CD4-positive, alpha-beta T cell (primary cell): ENCODE data around the gene BMPR2. TPM values are rescaled to one million over a fixed set of nuclear protein-coding genes. Genes with fewer than 3 reads are reported as not detected.
"Not testable (repeated sequence)": the region's sequence is repeated elsewhere in the genome, so short reads cannot be mapped to it uniquely, and the experiment has no call there.

Source experiments
- ATAC-seq: fragments of 200-7000 bp; cut with Tn5 transposase; one replicate; pipeline ENCODE4 v1.10.0; 2022; ENCODE audit warnings: mild to moderate bottlenecking; ENCODE audit not compliant: poor library complexity
- CTCF ChIA-PET: fragments of 350-600 bp; sonication (Branson Sonifier 250); formaldehyde crosslinking; loops from one replicate; lab custom pipeline; 2021; ENCODE audit warnings: antibody characterized with exemption, inconsistent platforms; lab: Charles Lee
- POLR2A ChIA-PET: fragments of 350-600 bp; sonication (Branson Sonifier 250); formaldehyde crosslinking; loops from one replicate; lab custom pipeline; 2021; ENCODE audit warnings: antibody characterized with exemption, inconsistent platforms; lab: Charles Lee
- DNase-seq, 14 experiments: peaks; one replicate each; pipeline ENCODE4 v3.0.0-alpha.2; 2013 to 2020; ENCODE audit warnings: mixed read lengths in 2 of 14
- H3K27ac ChIP-seq, 2 donors: one replicate each; pipeline versions ENCODE4 v1.5.1 to v1.7.0; 2013; ENCODE audit warnings: low read length in 2 of 2, low read depth in 1 of 2, mild to moderate bottlenecking in 1 of 2
- H3K27me3 ChIP-seq, 2 experiments: 1 replicate in 1 of 2; 2 replicates in 1 of 2; pipeline versions ENCODE4 v1.6.1 to v1.7.0; 2013; ENCODE audit warnings: low read length in 2 of 2, control low read depth in 1 of 2, mild to moderate bottlenecking in 1 of 2, moderate library complexity in 1 of 2; ENCODE audit not compliant: insufficient read depth in 2 of 2, control insufficient read depth in 1 of 2
- H3K36me3 ChIP-seq: one replicate; pipeline ENCODE4 v1.6.1; 2013; ENCODE audit warnings: low read length, control low read depth; ENCODE audit not compliant: insufficient read depth
- H3K4me1 ChIP-seq: one replicate; pipeline ENCODE4 v1.6.1; 2013; ENCODE audit warnings: low read length, control low read depth; ENCODE audit not compliant: insufficient read depth
- H3K4me3 ChIP-seq: one replicate; pipeline ENCODE4 v1.5.1; 2013; ENCODE audit warnings: mild to moderate bottlenecking, low read length, moderate library complexity
- H3K9me3 ChIP-seq, 2 experiments: 1 replicate in 1 of 2; 2 replicates in 1 of 2; pipeline versions ENCODE4 v1.6.1 to v1.7.0; 2013; ENCODE audit warnings: low read length in 2 of 2, mild to moderate bottlenecking in 2 of 2, control low read depth in 1 of 2, moderate library complexity in 1 of 2; ENCODE audit not compliant: control insufficient read depth in 1 of 2, insufficient read depth in 1 of 2
- H3K27ac Mint-ChIP-seq: one replicate; pipeline ENCODE4 v1.8.0; 2020; ENCODE audit warnings: mixed read lengths
- H3K27me3 Mint-ChIP-seq: one replicate; pipeline ENCODE4 v1.8.0; 2021; ENCODE audit warnings: mixed read lengths
- H3K36me3 Mint-ChIP-seq: one replicate; pipeline ENCODE4 v1.8.0; 2021; ENCODE audit warnings: low read depth, mixed read lengths
- H3K4me1 Mint-ChIP-seq: one replicate; pipeline ENCODE4 v1.8.0; 2021; ENCODE audit warnings: low read depth, mixed read lengths
- H3K4me3 Mint-ChIP-seq: one replicate; pipeline ENCODE4 v1.8.0; 2020; ENCODE audit warnings: mild to moderate bottlenecking, mixed read lengths
- H3K9me3 Mint-ChIP-seq: one replicate; pipeline ENCODE4 v1.8.0; 2020; ENCODE audit warnings: mixed read lengths
- CTCF ChIP-seq: fragments of 200-600 bp; IDR thresholded peaks from one replicate; pipeline ENCODE4 v1.8.0; 2022; ENCODE audit warnings: antibody characterized with exemption, mild to moderate bottlenecking
- intact Hi-C, 2 experiments: fragments of 100-400 bp; cut with DNase I in 1 of 2; cut with micrococcal nuclease in 1 of 2; formaldehyde crosslinking; loops; one replicate each; pipeline versions ENCODE4 v1.15.1 to v1.9.0; 2023 to 2025; cut with DNase I, micrococcal nuclease
- total RNA-seq, 174 experiments: library from RNA in 2 of 174; stranded (reverse) in 2 of 174; gene quantifications; one replicate each; pipeline ENCODE4 v1.2.3 and lab custom pipeline; 2021 to 2026

Gene BMPR2
- total RNA-seq, 2 experiments from 2014 or later, result 12.7 to 12.8 TPM

GRCh38 chr2:202548240-202548639 is 172.1 kb downstream of the BMPR2 start:
- Mint-ChIP-seq H3K27me3 (no peaks in the 10 kb centered on the region), H3K9me3 (no peaks in the 10 kb centered on the region), H3K27ac (no peak overlapping the region), H3K4me1 (no peaks in the 10 kb centered on the region), H3K4me3 (no peak overlapping the region), H3K36me3 (peaks cover 30% of the 10 kb centered on the region)
- Histone ChIP-seq H3K4me1 (no peaks in the 10 kb centered on the region), H3K4me3 (no peak overlapping the region), H3K9me3 (no peaks in the 10 kb centered on the region), H3K27me3 (no peaks in the 10 kb centered on the region), H3K36me3 (peaks cover 6% of the 10 kb centered on the region), H3K27ac (no peak overlapping the region)
- DNase-seq (no peak), ATAC-seq (no peak)
- ChIA-PET CTCF (interaction anchor here (0.7 kb wide), 1 partner anchor 268 kb away, joined by 3 read pairs; no protein-coding TSS in a partner anchor), POLR2A (no interaction called here)
- intact Hi-C loops, result no loop called here
- TF ChIP-seq CTCF, result no peak

- H3K27me3 Mint-ChIP-seq, H3K27ac ChIP-seq, H3K4me1 ChIP-seq, ATAC-seq, H3K9me3 Mint-ChIP-seq, H3K9me3 ChIP-seq, intact Hi-C loops, H3K27ac Mint-ChIP-seq, H3K4me3 Mint-ChIP-seq, DNase-seq, H3K4me1 Mint-ChIP-seq, H3K4me3 ChIP-seq, POLR2A ChIA-PET, H3K27me3 ChIP-seq, CTCF ChIA-PET: not testable (repeated sequence)
- H3K36me3 Mint-ChIP-seq, result peaks cover 44% of the 10 kb centered on the region
- peaks cover 17% of the 10 kb centered on the region for H3K36me3 ChIP-seq
Measured at GRCh38 chr2:202551000-202551399, 174.9 kb downstream of the BMPR2 start.

GRCh38 chr2:202555356-202555755 is 179.2 kb downstream of the BMPR2 start:
- ATAC-seq, result no peak
- Histone ChIP-seq H3K27me3 (no peaks in the 10 kb centered on the region), H3K36me3 (peaks cover 21% of the 10 kb centered on the region), H3K9me3 (no peaks in the 10 kb centered on the region), H3K27ac (no peak overlapping the region), H3K4me3 (no peak overlapping the region), H3K4me1 (no peaks in the 10 kb centered on the region)
- Mint-ChIP-seq H3K4me1 (no peaks in the 10 kb centered on the region), H3K4me3 (no peak overlapping the region), H3K36me3 (peaks cover 41% of the 10 kb centered on the region), H3K27me3 (no peaks in the 10 kb centered on the region), H3K27ac (no peak overlapping the region), H3K9me3 (no peaks in the 10 kb centered on the region)
- TF ChIP-seq CTCF, result no peak
- POLR2A ChIA-PET, result no interaction called here
- intact Hi-C loops, result no loop called here
- no peak for DNase-seq
- CTCF ChIA-PET, result no interaction called here

- ATAC-seq (no peak), DNase-seq (no peak)
- Mint-ChIP-seq H3K9me3 (no peaks in the 10 kb centered on the region), H3K27ac (no peak overlapping the region), H3K36me3 (peaks cover 17% of the 10 kb centered on the region), H3K4me1 (no peaks in the 10 kb centered on the region), H3K27me3 (no peaks in the 10 kb centered on the region), H3K4me3 (no peak overlapping the region)
- Histone ChIP-seq H3K36me3 (peaks cover 13% of the 10 kb centered on the region), H3K27me3 (no peaks in the 10 kb centered on the region), H3K4me3 (no peak overlapping the region), H3K9me3 (no peaks in the 10 kb centered on the region), H3K4me1 (no peaks in the 10 kb centered on the region), H3K27ac (no peak overlapping the region)
- POLR2A ChIA-PET, result interaction anchor here (0.6 to 0.7 kb wide), 4 partner anchors 267 to 678 kb away, joined by 3 to 5 read pairs (median 4); no protein-coding TSS in a partner anchor
- CTCF ChIA-PET, result no interaction called here
- TF ChIP-seq CTCF, result no peak
- intact Hi-C loops, result no loop called here
Measured at GRCh38 chr2:202560200-202560599, 184.1 kb downstream of the BMPR2 start.
